PC-9 (cell line): ENCODE measurements around the gene ARPP21. TPM values are rescaled to one million over a fixed set of nuclear protein-coding genes. Genes with fewer than 3 reads are reported as not detected.
A peak's percentile ranks its signal among the peaks of the same experiment; 100 is the strongest.

Experiments
- BruUV-seq: library from RNA; stranded (reverse); fragments of 400-500 nt; replicated peaks from 2 replicates; lab custom pipeline; 2021; lab: Mats Ljungman, UMichigan
- CTCF ChIA-PET: fragments of 300-600 bp; sonication (Branson Sonifier 250); formaldehyde crosslinking; loops from one replicate; lab custom pipeline; 2022; ENCODE audit warnings: antibody characterized with exemption; lab: Charles Lee
- POLR2A ChIA-PET: fragments of 300-600 bp; sonication (Branson Sonifier 250); formaldehyde crosslinking; loops from one replicate; lab custom pipeline; 2022; ENCODE audit warnings: antibody characterized with exemption; ENCODE audit not compliant: unreplicated experiment; lab: Charles Lee
- DNase-seq, 2 experiments: peaks; one replicate each; pipeline versions ENCODE4 v3.0.0 to v3.0.0-alpha.2; 2015 to 2022; ENCODE audit warnings: mixed read lengths in 1 of 2
- H2AFZ ChIP-seq: fragments of 200-600 bp; sonication (generic); 2 replicates; pipeline ENCODE4 v1.8.1; 2017; ENCODE audit warnings: antibody characterized with exemption
- H3F3A ChIP-seq: fragments of 200-600 bp; sonication (generic); 2 replicates; pipeline ENCODE4 v1.8.1; 2017; ENCODE audit warnings: antibody characterized with exemption, mild to moderate bottlenecking, low read depth; ENCODE audit not compliant: insufficient read depth
- H3K27ac ChIP-seq: fragments of 200-600 bp; sonication (generic); 2 replicates; pipeline ENCODE4 v1.6.1; 2016; ENCODE audit warnings: mixed run types
- H3K27me3 ChIP-seq: fragments of 200-600 bp; sonication (generic); 2 replicates; pipeline ENCODE4 v1.6.1; 2016; ENCODE audit warnings: low read depth, mixed run types; ENCODE audit not compliant: insufficient read depth
- H3K36me3 ChIP-seq: fragments of 200-600 bp; sonication (generic); 2 replicates; pipeline ENCODE4 v1.6.1; 2016; ENCODE audit warnings: low read depth, mixed run types
- H3K4me1 ChIP-seq: fragments of 200-600 bp; sonication (generic); replicated peaks from 2 replicates; pipeline ENCODE4 v1.6.1; 2016; ENCODE audit warnings: mixed run types; ENCODE audit not compliant: insufficient read depth
- H3K4me2 ChIP-seq: fragments of 200-600 bp; sonication (generic); 2 replicates; pipeline ENCODE4 v1.6.1; 2017; ENCODE audit warnings: mixed run types
- H3K4me3 ChIP-seq: fragments of 200-600 bp; sonication (generic); 2 replicates; pipeline ENCODE4 v1.6.1; 2016; ENCODE audit warnings: mixed run types
- H3K79me2 ChIP-seq: fragments of 200-600 bp; sonication (generic); 2 replicates; pipeline ENCODE4 v1.6.1; 2017; ENCODE audit warnings: low read depth, mixed run types
- H3K9me2 ChIP-seq: fragments of 200-600 bp; sonication (generic); 2 replicates; pipeline ENCODE4 v1.8.1; 2017; ENCODE audit warnings: mild to moderate bottlenecking; ENCODE audit not compliant: insufficient read depth
- H3K9me3 ChIP-seq: fragments of 200-600 bp; sonication (generic); 2 replicates; pipeline ENCODE4 v1.8.1; 2016; ENCODE audit warnings: low read depth; ENCODE audit not compliant: insufficient read depth
- H4K20me1 ChIP-seq: fragments of 200-600 bp; sonication (generic); 2 replicates; pipeline ENCODE4 v1.8.1; 2017; ENCODE audit not compliant: insufficient read depth
- CTCF ChIP-seq: fragments of 200-600 bp; sonication (generic); conservative IDR thresholded peaks from 2 replicates; pipeline ENCODE4 v1.6.1; 2017; ENCODE audit warnings: mixed run types, antibody characterized with exemption, mild to moderate bottlenecking, moderate library complexity
- EZH2 ChIP-seq: fragments of 200-600 bp; sonication (generic); IDR thresholded peaks from 2 replicates; pipeline ENCODE4 v1.8.0; 2017; ENCODE audit warnings: antibody characterized with exemption, low read depth
- intact Hi-C: fragments of 100-400 bp; cut with micrococcal nuclease; formaldehyde crosslinking; loops from one replicate; pipeline ENCODE4 v1.10.0; 2022; ENCODE audit not compliant: unreplicated experiment
- total RNA-seq: library from RNA; stranded (reverse); gene quantifications from 2 replicates; pipeline ENCODE4 v1.2.3, GENCODE V29; 2021

Gene ARPP21
- total RNA-seq, 1 experiment from 2014 or later: not detected

- POLR2A ChIA-PET: no interaction called here
- no peaks in the 10 kb centered on the region for H3K9me2 ChIP-seq
- no peak overlapping the region for H3K4me3 ChIP-seq
- H3K36me3 ChIP-seq: no peaks in the 10 kb centered on the region
- H3K4me2 ChIP-seq: no peak overlapping the region
- CTCF ChIA-PET: no interaction called here
- intact Hi-C loops: no loop called here
- H3K9me3 ChIP-seq: no peaks in the 10 kb centered on the region
- no peaks in the 10 kb centered on the region for H3F3A ChIP-seq
- H2AFZ ChIP-seq: no peak overlapping the region
- no peaks in the 10 kb centered on the region for H3K4me1 ChIP-seq
- H3K27ac ChIP-seq: no peak overlapping the region
- H3K79me2 ChIP-seq: no peaks in the 10 kb centered on the region
- no peak for TF ChIP-seq CTCF
- no peak for TF ChIP-seq EZH2
- peaks cover 35% of the 10 kb centered on the region for H3K27me3 ChIP-seq
- peak in 1 of 2 experiments; percentile 47 for DNase-seq
- BruUV-seq: no TSS peak
- H4K20me1 ChIP-seq: no peaks in the 10 kb centered on the region
These were observed 38.5 kb downstream of the ARPP21 start for GRCh38 chr3:35677797-35678196.

GRCh38 chr3:35678643-35679161, 39.4 kb downstream of the ARPP21 start:
- no TSS peak for BruUV-seq
- Histone ChIP-seq H3K9me3 (no peaks in the 10 kb centered on the region), H3K4me3 (no peak overlapping the region), H2AFZ (no peak overlapping the region), H3K9me2 (no peaks in the 10 kb centered on the region), H4K20me1 (no peaks in the 10 kb centered on the region), H3K36me3 (no peaks in the 10 kb centered on the region), H3K4me1 (no peaks in the 10 kb centered on the region), H3K27me3 (peaks cover 35% of the 10 kb centered on the region), H3F3A (no peaks in the 10 kb centered on the region), H3K27ac (no peak overlapping the region), H3K79me2 (no peaks in the 10 kb centered on the region), H3K4me2 (no peak overlapping the region)
- intact Hi-C loops: no loop called here
- TF ChIP-seq EZH2 (no peak), CTCF (no peak)
- ChIA-PET POLR2A (no interaction called here), CTCF (interaction anchor here (0.5 kb wide), 1 partner anchor 15 kb away, joined by 3 read pairs; no protein-coding TSS in a partner anchor)
- DNase-seq: no peak

GRCh38 chr3:35679409-35680080, 40.2 kb downstream of the ARPP21 start:
- H3F3A ChIP-seq: no peaks in the 10 kb centered on the region
- DNase-seq: no peak
- no peak overlapping the region for H3K4me3 ChIP-seq
- no peaks in the 10 kb centered on the region for H3K4me1 ChIP-seq
- no peaks in the 10 kb centered on the region for H3K9me2 ChIP-seq
- H3K27me3 ChIP-seq: peaks cover 35% of the 10 kb centered on the region
- CTCF ChIA-PET: interaction anchor here (0.5 kb wide), 1 partner anchor 14 kb away, joined by 3 read pairs; no protein-coding TSS in a partner anchor
- POLR2A ChIA-PET: no interaction called here
- no peak overlapping the region for H2AFZ ChIP-seq
- TF ChIP-seq EZH2 (no peak), CTCF (no peak)
- BruUV-seq: no TSS peak
- H3K27ac ChIP-seq: no peak overlapping the region
- intact Hi-C loops: no loop called here
- no peaks in the 10 kb centered on the region for H3K79me2 ChIP-seq
- H3K9me3 ChIP-seq: no peaks in the 10 kb centered on the region
- no peaks in the 10 kb centered on the region for H3K36me3 ChIP-seq
- no peak overlapping the region for H3K4me2 ChIP-seq
- no peaks in the 10 kb centered on the region for H4K20me1 ChIP-seq
